Erythroblast (primary cell): ENCODE measurements around the gene GOLGA6L10.
"Not testable (repeated sequence)": the region's sequence is repeated elsewhere in the genome, so short reads cannot be mapped to it uniquely, and the experiment has no call there.

Source experiments
- DNase-seq, 2 experiments: peaks; one replicate each; lab custom pipeline; 2025; lab: John Stamatoyannopoulos, UW
- GATA1 ChIP-seq: IDR thresholded peaks from 2 replicates; pipeline ENCODE4 v1.6.1; 2011; ENCODE audit warnings: low read depth, mild to moderate bottlenecking, control low read depth, low read length, moderate library complexity
- POLR2A ChIP-seq: IDR thresholded peaks from 2 replicates; pipeline ENCODE4 v1.6.1; 2011; ENCODE audit warnings: mild to moderate bottlenecking, low read length

GOLGA6L10 gene

DNA sequence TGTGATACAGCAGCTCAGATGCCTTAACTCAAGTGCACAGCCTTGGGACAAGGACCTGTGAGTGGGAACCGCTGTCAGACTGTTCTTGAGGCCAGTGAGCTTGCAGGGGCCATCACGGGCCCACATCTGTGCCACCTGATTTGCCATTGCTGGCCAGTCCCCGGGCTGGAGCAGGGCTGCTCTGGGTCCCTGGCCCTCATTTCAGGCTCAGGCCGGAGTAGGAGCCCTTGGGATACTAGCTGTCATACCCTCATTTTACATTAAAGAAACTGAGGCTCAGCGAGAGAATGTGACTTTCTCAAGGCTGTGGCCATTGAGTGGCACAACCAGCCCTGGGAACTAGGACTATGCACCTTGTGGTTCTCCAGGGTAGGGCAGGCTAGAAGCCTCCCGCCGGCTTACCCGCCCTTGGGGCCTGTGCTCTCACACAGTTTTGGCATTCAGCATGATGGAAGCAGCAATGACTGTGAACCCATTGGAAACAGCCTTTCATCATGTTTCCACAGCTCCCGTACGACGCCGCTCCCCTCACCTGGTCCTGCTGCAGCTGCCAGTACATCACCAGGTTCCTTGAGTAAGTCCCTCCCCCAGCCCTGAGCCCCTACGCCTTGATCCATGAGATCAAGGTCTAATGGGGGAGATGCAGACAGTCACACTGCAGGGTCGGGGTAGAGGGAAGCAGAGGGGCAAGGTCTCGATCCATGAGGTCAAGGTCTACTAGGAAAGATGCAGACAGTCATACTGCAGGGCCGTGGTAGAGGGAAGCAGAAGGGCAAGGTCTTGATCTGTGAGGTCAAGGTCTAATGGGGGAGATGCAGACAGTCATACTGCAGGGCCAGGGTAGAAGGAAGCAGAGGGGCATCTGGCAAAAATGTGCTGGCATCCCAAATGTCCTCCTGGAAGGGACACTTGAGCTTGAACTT, 42.2 kb downstream of the GOLGA6L10 start:
- TF ChIP-seq GATA1 (no peak), POLR2A (no peak)
- no peak for DNase-seq

DNA sequence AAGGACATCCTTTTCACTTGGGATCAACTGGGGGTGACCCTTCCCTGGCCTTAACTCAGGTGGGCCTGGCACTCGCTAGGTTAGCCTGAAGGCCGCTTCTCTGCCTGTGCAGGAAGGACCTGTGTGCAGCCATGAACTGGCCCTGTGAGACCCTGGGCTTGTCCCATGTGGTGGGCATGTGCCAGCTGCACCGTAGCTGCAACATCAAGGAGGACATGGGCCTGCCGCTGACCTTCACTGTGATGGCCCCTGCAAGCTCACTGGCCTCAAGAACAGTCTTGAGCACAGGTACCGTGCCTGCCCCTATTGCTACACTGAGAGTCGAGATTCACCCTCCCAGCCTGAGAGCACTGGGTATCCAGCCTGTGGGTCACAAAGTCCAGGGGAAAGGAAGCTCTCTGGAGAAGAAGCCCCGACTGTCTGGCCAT, 43.6 kb downstream of the GOLGA6L10 start:
- DNase-seq = no peak
- TF ChIP-seq GATA1 (no peak), POLR2A (no peak)

DNA sequence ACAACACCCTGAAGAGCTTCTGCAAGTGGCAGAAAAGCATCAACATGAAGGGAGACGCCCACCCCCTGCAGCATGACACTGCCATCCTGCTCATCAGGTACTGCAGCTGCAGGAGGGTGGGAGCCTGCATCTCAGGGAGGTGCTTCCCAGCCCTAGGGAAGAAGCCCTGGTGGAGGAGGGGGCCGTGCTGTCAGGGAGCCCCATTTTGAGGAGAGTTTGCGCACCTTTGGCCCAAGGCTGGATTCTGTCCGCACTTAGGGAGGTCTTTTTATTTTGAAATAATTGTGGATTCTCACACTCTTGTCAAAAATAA, 44.5 kb downstream of the GOLGA6L10 start:
- no peak for DNase-seq
- TF ChIP-seq POLR2A = no peak
- no peak for TF ChIP-seq GATA1

DNA sequence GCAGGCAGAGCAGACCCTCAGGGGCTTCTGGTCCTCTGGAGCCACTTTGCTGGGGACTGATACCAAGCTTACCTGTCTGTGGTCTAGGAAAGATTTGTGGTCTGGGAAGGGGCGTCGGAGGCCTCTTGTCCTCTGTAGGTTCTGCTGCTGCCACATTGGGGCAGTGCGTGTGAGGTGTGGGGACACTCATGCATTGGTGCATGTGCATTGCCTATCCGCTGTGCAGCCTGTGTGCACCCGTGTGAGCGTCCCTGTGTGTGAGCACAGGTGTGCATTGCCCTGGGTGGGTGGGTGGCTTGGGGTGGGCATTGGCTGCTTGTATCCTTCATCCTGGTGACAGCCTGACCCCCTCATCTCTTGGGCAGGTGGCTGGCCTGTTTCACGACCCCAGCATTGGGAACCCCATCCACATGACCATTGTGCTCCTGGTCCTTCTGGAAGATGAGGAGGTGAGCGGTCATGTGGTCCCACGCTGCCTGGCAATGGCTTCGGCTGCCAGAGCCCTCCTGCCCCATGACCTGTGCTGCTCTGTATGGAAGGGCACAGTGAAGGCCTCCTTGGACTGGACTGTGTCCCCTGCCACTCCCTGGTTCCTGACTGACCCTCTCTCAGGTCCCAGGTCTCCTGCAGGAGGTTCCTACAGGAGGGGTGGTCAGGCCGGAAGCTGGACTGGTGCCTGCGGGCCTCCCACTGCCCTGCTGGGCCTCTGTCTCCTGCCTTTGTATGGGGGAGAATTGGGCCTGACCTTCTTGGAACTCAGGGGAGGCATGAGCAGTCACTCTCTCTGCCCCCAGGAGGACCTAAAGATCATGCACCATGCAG, 45.1 kb downstream of the GOLGA6L10 start:
- TF ChIP-seq POLR2A (no peak), GATA1 (no peak)
- no peak for DNase-seq

DNA sequence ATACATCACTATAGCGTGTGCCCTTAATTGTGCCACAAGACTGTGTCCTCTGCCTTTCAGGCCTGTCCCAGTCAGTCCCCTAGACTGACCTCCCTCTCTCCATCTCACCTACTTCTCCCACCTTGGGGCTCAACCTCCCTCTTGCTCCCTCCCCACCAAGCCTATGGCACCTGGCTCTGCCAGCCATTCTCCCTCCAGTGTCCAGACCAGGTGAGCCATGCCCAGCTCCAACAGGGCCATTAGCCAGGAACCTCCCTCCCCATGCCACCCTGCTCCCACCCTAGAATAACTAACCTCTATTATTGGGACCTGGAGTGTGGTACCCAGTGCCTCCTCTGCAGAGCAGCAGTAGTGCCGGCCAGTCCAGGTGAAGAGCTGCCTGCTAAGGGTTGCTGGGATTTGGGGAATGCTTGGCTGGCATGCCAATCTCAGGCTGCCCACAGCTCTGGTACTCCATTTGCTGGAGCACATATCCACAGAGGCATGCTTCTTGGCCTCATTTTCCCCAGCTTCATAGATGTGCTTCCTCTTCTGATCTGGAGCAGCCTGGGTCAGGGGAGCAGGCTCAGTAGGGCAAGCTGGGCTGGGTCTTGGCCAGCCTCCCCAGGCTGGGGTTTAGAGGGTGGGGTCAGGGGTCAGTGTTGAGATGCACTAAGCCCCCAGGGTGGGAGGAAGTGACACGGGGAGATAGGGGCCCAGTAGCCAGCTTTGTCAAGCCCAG, 47.8 kb downstream of the GOLGA6L10 start:
- no peak for DNase-seq
- TF ChIP-seq GATA1 = no peak
- TF ChIP-seq POLR2A = no peak

DNA sequence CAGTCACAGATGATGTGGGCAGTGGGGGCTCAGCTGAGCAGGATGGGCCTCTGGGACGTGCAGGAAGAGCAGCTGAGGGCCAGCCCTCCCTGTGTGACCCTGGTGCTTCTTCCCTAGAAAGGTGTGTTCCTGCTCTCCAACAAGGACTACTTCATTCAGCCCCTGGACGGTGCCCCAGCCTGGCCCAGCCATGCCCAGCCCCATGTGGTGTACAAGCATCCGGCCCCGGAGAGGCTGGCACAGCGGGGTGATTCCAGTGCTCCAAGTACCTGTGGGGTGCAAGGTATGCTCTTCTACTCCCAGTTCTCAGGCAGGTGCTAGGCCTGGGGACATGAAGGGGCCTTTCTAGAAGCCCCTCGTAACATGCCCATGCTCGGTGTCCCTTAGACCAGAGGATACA, 48.4 kb downstream of the GOLGA6L10 start:
- no peak for DNase-seq

DNA sequence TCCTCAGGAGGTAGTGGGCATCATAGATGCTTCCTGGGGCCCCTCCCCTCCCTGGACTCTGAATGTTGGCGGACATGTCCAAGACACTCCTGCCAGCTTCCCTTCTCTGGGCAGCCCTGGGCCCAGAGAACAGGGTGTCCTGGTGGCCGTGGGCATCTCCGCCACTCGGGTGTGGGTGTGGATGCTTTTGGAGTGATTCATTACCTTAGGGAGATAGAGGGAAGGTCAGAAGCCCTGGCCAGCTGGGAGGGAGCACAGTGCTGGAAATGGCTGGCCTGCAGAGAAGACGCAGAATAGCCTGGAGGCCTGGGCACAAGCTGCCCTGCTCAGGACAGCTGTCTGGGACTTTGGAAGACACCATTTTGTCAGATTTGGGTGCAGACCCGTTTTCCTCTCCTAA, 48.9 kb downstream of the GOLGA6L10 start:
- not testable (repeated sequence) for DNase-seq

More for the DNA sequence above, 48.4 kb downstream of the GOLGA6L10 start:
- TF ChIP-seq GATA1 (no peak), POLR2A (no peak)

DNA sequence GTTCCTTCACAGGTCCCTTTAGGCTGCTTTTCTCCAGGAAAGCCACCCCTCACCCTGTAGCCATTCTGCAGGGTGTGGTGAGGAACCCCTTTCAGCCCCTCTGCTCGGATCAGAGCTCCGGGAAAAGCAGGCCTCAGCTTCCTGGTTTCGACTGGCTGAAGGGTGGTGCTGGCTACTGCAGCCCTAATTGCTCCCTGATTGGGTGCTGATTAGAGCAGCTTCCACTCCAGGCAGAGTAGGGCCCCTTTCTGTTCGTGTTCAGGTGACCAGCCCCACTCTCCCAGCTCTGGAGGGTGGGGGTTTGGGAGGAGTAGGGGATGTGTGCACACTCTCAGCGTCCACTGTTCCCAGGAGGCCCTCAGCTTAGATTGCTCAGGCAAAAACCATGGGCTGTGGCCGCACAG, 49.8 kb downstream of the GOLGA6L10 start:
- DNase-seq = not testable (repeated sequence)

DNA sequence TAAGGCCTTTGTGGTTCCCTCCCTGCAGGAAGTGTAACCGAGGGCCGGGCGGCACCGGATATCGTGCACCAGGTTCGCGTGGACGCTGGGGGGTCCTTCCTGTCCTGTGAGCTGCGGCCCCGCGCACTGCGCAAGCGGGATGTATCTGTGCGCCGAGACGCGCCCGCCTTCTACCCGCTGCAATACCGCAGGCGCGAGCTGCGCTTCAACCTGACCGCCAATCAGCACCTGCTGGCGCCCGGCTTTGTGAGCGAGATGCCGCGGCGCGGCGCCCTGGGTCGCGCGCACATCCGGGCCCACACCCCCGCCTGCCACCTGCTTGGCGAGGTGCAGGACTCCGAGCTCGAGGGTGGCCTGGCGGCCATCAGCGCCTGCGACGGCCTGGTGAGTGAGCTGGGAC, 50.8 kb downstream of the GOLGA6L10 start:
- peak in 1 of 2 experiments; percentile 30 for DNase-seq
- TF ChIP-seq POLR2A = no peak
- TF ChIP-seq GATA1 = no peak

DNA sequence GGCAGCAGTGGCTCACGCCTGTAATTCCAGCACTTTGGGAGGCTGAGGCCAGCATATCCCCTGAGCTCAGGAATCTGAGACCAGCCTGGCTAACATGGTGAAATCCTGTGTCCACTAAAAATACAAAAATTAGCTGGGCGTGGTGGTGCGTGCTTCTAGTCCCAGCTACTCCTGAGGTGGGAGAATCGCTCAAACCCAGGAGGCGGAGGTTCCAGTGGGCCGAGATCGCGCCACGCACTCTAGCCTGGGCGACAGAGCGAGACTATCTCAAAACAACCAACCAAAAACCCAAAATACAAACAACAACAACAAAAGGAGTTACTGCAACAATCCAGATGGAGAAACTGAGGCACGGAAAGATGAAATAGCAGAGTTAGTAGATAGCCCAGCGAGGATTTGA, 51.2 kb downstream of the GOLGA6L10 start:
- TF ChIP-seq GATA1 = no peak
- no peak for TF ChIP-seq POLR2A
- DNase-seq = no peak

DNA sequence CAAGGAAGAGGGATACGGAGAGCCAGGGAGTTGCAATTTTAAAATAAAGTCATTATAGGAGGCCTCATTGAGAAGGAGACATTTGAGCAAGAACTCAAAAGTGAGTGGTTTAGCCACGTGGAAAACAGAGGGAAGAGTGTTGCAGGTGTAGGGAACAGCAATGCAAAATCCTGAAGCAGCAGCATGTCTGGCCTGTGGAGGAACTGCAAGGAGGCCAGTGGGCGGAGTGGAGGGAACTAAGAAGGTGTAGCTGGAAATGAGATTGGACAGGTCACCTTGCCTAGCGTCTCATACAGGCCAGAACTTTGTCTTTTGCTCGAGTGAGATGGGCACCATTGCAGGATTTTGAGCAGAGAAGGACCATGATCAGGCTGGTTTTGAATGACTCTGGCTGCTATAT, 51.7 kb downstream of the GOLGA6L10 start:
- no peak for DNase-seq
- no peak for TF ChIP-seq GATA1
- no peak for TF ChIP-seq POLR2A

DNA sequence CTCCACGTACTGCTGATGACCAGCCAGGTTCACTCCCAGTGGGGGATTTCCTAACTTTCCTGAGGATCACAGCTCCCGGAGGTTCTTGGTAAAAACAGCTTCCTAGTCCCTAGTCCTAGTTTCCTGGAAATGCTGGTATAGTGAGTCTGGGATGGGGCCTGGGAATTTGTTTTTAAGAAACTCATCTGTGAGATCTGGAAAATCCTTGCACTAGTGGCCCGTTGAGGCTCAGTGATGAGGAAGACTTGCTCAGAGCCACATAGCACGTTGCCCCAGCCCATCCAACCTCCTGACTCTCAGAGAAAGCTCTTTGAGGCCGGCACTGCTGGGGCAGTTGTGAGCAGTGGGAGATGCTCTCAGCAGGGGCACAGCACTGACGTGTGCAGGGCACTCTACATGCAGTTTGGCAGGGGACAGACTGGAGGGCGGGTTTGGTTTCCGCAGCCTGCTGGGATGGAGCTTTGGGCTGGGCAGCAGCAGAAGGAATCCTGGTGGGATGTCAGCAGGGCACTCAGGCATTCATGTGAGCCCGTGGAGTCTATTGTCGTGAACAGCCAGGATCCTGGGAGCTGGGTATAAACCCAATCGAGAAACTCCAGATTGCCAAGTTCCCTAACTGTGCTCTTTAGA, 55.1 kb downstream of the GOLGA6L10 start:
- TF ChIP-seq POLR2A = no peak
- no peak for DNase-seq

DNA sequence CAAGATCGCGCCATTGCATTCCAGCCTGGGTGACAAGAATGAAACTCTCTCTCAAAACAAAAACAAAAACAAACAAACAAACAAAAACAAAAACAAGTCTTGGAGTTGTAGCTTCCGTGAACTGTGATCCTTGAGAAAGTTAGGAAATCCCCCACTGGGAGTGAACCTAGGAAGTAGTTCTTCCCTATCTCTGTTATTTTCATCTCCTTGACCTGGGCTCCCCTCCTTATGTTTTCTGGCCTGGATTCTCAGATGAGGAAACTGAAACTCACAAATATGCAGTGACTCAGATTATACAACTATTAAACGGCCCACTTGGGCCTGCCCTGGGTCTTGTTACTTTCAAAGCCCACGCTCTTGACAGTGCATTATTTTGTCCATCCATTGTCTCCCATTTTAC, 57.0 kb downstream of the GOLGA6L10 start:
- DNase-seq = no peak
- TF ChIP-seq POLR2A = no peak
- TF ChIP-seq GATA1 = no peak
